NCI-H2171 treated with DMSO at 0.1 percent for 48 hours (cell line): ENCODE results near the gene PRRT3.
"Not testable (repeated sequence)": the region's sequence is repeated elsewhere in the genome, so short reads cannot be mapped to it uniquely, and the experiment has no call there.

Source experiments
- DNase-seq: peaks from one replicate; lab custom pipeline; 2025; lab: John Stamatoyannopoulos, UW

Gene PRRT3

GRCh38 chr3:9947025-9947995, 4.9 kb downstream of the PRRT3 start:
- DNase-seq, result peak; percentile 59

- peak; percentile 75 for DNase-seq
Observed at GRCh38 chr3:9946112-9947024, 5.8 kb downstream of the PRRT3 start.

- no peak for DNase-seq
Observed at GRCh38 chr3:9945358-9945757, 6.8 kb downstream of the PRRT3 start.

GRCh38 chr3:9944271-9944670, 7.9 kb downstream of the PRRT3 start:
- no peak for DNase-seq

GRCh38 chr3:9942934-9943690, 9.1 kb downstream of the PRRT3 start:
- DNase-seq, result no peak

GRCh38 chr3:9942164-9942563, 10.0 kb downstream of the PRRT3 start:
- no peak for DNase-seq

GRCh38 chr3:9940746-9941145, 11.5 kb downstream of the PRRT3 start:
- no peak for DNase-seq

- not testable (repeated sequence) for DNase-seq
Observed at GRCh38 chr3:9939906-9940305, 12.3 kb downstream of the PRRT3 start.

- no peak for DNase-seq
Observed at GRCh38 chr3:9938966-9939365, 13.2 kb downstream of the PRRT3 start.

- no peak for DNase-seq
Observed at GRCh38 chr3:9937486-9938238, 14.5 kb downstream of the PRRT3 start.

- no peak for DNase-seq
Observed at GRCh38 chr3:9935966-9936510, 16.2 kb downstream of the PRRT3 start.

- no peak for DNase-seq
Observed at GRCh38 chr3:9934993-9935392, 17.2 kb downstream of the PRRT3 start.

GRCh38 chr3:9934235-9934621, 18.0 kb downstream of the PRRT3 start:
- DNase-seq, result no peak

- peak; percentile 87 for DNase-seq
Observed at GRCh38 chr3:9933561-9934234, 18.5 kb downstream of the PRRT3 start, which contains the start of gene CRELD1. CRELD1 (plus strand) TSS chr3:9933834; CDS start chr3:9934439, 605 bp downstream.

- peak; percentile 74 for DNase-seq
Observed at GRCh38 chr3:9932843-9933560, 19.2 kb downstream of the PRRT3 start.

- no peak for DNase-seq
Observed at GRCh38 chr3:9932535-9932842, 19.7 kb downstream of the PRRT3 start.

GRCh38 chr3:9930804-9931418, 21.3 kb downstream of the PRRT3 start:
- no peak for DNase-seq

GRCh38 chr3:9928158-9928557, 24.1 kb downstream of the PRRT3 start:
- no peak for DNase-seq
